HG03159 (cell line): Measurements from ENCODE around the gene DPYD.

ENCODE experiments used
- ATAC-seq: cut with Tn5 transposase; IDR thresholded peaks from one replicate; pipeline ENCODE4 v1.9.1; 2021; ENCODE audit warnings: mild to moderate bottlenecking, moderate library complexity; ENCODE audit not compliant: unreplicated experiment

The DPYD gene

DNA sequence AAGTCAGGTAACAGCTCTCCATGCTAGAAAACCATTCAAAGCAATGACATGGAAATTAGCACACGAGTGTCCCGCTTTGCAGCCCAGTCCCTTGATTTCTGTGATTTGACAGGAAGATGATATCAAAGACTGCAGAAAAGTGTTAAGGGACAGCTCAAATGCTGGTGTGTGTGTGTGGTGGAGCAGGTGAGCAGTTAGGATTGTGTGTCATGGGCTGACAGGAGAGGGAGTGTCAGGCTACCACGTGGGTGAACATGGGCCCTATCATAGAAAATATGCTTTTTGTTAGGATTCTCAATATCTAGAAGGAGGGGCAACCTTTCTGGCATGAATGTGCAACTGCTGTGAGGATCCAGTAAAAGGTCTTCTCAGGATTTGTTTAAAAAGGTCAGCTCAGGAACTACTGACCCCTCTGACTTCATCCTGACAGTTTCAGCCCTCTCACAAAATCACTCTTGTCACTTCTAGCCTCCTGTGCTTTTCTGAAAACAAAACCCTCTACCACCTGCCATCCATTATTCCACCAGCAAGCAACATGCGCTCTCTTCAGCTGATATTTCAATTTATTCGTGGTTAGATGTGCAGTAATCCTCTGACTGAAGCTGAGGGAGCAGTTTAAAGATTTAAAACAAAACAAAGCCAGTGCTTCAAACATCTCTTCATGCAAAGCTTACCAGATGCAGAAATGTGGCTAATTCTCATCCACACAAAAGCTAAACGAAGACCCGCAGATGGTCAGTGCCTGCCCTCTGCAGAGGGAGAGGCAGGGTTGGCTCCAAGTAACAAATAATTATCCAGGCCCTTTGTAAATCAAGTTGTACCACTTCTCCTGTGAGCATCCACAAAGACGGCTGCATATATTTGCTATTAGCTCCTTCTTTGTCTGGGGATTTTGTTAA, 801.3 kb downstream of the DPYD start:
- no peak for ATAC-seq

DNA sequence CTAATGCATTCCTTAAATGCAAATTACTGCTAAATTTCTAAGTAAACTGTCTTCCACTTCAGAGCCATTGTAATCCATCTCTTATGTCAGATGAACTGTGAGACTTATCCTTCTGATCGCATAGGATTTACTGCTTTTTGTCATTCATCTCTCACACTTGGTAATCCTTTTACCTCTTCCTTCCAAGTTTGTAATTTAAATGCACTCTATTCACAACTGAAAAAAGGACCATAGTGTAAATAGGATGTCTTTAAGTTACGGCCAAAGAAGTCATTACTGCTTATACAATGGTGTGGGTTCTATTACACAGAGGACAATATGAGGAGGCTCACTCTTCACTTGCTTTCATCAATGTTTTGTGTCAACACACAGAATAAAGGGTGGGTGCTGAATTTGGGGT, 806.0 kb downstream of the DPYD start:
- no peak for ATAC-seq

DNA sequence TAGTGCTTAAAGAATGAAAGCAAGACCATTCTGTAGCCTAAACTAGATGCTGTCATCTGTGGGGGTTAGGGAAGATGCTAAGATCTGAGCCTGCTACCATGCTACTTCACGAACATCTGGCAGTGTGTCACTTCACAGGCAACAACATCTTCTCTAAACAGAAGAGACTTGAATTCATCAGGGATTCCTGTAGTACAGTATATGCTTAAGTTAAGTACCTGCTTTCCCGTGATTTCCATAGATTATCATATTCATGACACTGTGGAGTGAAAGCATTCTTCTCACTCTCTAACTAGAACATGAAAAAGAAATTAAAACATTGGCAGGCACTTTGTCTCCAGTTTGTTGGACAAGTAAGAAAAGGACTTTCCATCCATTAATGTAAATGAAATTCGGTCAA, 808.4 kb downstream of the DPYD start:
- no peak for ATAC-seq

DNA sequence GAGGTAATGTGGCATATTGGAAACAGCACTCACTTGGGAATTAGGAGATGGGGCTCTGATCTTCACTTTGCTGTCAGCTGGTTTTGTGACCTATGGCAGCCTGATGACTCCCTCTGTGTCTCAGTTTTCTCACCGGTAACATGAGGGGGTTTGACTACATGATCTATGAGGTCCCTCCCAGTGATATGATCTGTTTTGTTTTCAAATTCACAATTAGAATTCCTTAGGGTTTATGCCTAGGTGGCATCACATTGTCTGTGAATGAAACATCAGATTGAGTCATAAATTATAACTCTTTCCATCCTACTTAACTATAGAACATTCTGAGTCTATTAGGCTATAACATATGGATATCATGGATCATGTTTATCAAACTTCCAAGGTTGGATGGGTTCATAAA, 812.7 kb downstream of the DPYD start:
- no peak for ATAC-seq

DNA sequence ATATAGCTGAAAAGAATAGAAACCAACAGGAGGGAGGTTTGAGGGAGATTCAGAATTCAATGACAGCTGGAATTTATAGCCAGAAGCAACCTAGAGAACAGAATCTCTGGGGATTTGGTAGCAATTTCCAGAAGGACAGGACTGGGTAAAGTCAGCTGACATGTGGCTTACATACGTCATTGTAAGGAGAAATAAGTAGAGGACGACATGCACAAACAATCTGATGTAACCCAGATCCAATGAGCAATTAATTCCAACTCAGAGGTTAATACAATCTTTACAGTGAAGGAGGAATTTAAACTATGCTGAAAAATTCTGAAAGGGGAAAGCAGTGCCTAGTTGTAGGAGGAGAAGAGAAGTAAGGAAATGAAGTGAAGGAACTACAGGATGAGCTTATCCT, 815.3 kb downstream of the DPYD start:
- ATAC-seq, result no peak

DNA sequence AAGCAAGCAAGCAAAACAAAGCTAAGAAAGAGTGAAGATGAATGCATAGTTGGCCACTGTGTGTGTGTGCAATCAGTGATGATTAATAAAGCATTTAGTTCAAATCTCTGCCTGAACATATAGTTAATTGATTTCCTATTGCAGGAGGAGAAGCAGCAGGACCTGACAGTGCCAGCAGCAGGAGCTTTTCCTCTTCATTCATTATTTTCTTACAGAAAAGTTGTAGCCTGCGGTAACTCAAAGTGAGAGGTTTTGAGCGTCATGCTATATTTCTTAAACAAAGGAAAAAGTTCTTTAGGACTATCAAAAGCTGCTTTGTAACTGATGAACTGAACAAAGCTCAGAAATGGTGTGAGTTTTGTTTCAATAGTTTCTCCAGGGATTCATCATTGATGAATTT, 819.3 kb downstream of the DPYD start:
- no peak for ATAC-seq

DNA sequence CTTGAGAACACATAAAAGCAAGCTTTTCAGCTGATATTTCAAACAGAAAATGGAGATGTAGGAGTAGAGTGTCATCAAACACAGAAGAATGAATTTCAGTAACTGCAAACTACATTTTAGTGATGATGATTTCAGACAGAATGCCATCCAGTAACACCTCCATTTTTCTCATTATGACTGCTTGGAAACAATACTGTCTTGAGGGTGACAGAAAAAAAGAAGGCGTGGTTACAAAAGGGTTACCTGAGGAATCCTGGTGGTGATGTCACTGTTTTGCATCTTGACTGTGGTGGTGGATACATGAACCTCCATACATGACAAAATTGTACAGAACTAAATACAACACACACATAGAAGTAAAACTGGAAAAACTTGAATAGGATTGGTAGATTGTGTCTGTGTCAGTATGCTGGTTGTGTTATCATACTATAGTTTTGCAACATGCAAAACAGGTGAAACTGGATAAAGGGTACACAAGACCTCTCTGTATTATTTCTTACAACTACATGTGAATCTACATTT, 823.4 kb downstream of the DPYD start:
- ATAC-seq, result no peak

DNA sequence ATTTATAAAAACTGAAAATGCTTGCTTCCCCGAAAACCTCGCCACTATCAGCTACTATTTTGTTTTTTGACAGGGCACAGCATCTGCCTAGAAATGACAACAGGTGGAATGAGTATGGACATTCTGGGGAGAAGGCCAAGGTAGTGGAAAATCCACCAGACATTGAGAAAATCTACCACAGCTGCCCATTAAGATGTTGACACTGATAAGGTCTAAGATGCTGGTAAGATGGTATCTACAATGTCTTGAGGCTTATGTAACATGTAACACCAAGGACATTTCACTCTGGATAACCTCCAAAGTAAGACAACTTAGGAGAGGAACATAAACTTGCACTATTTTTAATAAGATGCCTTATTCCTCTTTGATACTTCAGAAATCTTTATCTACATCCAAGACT, 825.1 kb downstream of the DPYD start:
- no peak for ATAC-seq

DNA sequence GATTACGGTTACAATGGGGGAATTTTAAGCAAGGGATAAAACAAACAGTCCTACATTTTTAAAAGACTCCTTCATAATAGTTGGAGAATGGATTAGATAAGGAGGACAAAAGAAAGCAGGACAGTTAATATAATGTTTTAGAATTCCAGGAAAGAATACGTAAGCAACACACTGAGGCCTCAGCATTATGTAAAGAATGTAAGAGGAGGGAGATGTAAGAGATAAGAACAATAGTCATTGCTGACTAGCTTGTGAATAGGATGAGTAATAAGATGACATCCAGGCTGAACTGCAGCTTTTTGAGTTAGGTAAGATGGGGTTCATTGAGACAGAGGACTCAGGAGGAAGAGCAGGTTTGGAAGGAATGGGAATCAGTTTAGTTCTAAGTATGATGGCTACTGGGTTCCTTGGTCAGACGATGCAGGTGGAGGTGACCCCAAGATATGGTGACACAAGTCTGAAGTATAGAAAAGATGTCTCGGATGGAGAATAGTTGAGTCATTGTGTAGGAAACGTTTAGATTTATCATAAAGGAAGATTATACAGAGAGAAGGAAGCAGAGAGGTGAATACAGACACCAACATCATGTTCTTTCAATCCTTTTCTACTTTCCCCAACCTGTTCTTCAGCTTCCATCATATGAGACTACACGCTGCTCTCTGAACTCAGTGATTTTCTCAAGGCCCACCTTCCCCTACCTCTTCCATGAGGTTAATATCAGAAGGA, 826.4 kb downstream of the DPYD start:
- no peak for ATAC-seq

DNA sequence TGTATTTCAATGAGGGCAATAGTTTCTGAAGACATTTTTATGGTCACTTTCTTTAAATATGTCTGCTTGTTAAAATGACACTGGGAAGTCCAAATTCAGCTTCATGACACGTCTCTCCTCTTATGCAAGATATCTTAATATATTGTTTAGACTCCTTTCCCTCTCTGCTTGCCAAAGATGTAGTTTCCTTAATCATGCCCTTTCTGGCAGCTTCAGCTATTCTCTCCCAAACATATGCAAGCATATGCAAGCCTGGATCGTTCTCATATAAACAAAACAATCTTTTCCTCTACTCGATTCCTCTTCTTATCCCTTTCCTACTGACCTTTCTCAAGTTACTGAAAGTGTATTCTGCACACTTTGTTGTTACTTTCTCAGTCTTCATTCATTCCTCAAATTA, 827.1 kb downstream of the DPYD start:
- ATAC-seq, result no peak

DNA sequence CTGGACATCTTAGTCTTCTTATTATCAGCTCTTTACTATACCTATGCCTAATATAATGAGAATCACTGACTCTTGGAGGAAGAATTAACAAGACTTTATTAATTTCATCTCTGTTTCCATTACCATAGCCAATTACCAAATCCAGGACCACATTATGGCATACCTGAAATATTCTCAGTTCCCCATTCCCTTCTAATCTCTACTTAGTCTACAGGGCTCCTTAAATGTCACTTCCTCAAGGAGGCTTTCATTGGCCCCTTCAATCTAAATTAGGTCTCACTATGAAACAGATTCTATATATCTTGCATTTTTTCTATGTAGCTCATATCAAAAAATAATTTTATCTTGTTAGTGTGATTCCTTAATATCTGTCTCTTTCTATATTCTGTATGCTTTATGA, 828.0 kb downstream of the DPYD start:
- no peak for ATAC-seq

DNA sequence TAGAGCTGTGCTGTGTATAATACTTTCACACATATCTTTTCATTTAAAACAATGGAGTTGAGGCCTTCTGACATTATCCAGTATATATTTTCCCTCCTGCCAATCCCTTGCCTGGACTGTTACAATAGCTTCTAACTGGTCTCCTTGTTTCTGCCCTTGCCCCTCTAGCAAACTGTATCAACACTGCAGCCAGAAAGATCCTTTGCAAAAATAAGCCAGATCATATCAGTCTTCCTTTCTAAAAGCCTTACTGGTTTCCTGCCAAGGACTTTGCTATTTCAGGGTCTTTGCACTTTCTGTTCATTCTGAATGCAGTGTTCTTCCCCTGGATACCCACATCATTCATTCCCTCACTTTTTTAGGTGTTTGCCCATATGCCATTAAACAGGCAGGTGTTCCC, 829.2 kb downstream of the DPYD start:
- no peak for ATAC-seq

DNA sequence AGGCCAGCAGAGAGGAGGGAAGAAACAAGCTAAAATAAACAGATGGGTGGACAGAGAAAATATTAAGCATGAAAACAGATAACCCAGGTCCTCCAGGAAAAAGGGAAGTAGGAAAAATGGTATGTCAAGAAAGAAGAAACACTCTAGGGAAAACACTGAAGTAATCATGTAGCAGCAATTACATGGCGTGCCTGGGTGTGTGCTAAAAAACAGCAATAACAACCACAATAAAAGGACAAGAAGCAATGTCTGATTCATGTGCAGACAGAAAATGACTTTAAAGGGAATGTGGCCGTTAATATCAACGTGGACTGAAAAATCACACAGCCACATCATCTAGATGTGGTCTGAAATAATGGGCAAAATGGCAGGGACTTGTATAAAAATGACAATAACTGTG, 829.6 kb downstream of the DPYD start:
- ATAC-seq, result no peak

DNA sequence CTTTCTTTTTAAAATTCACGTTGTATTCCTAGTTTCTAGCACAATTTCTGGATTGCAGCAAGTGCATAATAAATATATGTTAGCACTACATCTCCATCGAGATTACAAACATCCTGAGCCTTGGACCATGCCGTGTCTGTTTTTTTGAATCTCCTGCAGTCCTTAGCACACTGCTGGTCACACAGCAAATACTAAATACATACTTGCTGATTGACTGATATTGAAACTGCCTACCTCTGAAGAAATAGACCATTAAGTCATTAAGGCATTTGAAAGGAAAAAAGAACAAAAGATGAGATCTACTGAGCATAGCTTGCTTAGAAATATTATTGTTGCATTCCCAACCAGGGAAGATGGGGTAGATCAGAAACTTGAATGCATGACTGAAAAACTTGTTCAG, 830.1 kb downstream of the DPYD start:
- ATAC-seq, result no peak

DNA sequence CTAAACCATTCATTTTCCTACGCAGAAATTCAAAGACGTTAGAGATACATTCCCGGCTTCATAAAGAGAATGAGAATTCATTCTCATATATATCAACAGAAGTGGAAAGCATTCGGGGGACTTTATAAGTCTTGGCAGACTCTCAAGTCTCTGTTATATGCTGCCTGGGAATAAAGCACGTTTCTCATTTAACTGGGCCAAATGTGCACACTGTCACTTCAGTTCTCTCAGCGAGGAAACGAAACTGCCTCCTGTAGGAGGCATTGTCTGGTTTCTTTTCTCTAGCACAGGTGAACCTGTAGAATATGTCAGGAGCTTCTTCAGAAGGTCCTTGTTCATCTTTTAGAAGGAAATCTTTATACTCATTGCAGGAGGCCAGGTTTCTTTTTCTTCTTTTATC, 831.7 kb downstream of the DPYD start:
- no peak for ATAC-seq

DNA sequence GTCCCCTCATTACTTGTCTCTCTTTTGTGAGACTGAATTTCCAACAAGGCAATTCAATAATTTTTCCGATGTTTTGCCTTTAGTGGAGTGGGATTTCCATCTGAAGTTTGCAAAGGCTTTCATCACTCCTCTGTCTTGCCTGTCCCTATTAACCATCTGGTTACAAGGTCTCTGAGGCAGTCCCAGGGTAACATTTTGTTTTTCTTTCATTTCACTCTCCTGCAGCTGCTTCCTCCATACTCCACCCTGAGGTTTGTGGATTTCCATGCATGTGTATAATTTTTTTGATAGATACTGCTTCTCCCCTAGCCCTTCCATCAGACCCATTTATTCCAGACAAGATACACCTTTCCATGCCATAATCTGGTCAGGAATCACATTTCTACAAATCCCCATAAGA, 832.4 kb downstream of the DPYD start:
- ATAC-seq, result no peak

DNA sequence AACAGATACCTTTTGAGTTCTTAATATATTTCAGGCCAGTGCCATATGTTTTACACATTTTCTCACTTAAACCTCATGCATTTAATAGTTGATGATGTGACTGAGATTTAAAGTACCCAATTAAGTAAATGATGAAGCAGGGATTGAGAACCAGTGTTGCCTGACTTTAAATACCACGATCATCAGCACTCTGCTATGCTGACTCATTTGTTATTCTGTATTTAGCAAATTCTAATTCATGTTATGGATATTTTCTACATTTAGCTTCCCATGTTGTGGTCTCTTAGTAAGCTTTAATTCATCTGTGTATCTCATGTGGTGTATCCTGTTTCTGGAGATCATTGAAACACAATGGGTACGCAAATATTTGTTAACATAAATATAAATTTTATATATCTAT, 836.3 kb downstream of the DPYD start:
- ATAC-seq, result no peak

DNA sequence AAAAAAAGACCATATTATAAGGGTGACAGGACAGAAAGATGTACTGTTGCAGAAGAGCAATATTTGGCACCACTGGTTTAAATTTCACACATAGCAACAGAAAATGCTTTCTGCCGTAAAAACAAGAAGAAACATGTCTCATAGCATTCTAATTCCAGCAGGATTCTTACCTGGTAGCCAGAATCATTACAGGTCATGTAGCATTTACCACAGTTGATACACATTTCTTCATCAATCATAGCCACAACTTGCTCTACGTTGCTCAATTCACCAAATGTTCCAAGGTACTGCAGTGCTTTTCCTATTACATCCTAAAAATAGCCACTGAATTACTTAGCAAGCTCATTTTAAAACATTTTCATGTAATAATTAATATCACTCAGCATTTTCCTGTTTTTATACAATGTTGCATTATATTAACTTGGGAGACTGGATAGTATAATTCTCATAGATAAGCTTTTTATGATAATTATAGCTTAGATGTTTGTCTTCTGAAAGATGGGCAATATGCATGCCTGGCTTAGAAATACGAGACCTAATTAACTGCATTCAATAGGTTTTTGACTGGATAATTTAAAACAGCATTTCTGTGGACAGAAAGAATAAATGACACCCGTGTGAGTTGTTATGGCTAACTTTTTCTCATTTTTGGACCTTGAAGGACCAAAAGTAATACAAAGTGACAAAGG, 838.5 kb downstream of the DPYD start:
- no peak for ATAC-seq

DNA sequence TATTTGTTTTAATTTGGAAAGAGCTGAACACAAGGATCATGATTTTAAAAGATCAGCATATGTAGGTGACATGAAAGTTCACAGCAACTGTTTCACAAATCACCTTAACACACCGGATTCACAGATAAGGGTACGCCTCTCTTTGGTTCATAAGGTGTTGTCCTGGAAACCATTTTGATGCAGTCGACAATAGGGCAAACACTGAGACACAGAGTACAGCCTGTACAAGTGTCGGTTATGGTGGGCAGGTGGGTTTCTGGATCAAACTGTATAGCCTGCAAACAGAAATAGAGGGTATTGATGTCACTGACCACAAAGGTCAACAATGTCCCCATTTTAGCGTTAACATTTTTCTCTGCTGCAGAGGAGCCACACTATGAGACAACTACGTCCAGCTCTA, 842.0 kb downstream of the DPYD start:
- no peak for ATAC-seq

DNA sequence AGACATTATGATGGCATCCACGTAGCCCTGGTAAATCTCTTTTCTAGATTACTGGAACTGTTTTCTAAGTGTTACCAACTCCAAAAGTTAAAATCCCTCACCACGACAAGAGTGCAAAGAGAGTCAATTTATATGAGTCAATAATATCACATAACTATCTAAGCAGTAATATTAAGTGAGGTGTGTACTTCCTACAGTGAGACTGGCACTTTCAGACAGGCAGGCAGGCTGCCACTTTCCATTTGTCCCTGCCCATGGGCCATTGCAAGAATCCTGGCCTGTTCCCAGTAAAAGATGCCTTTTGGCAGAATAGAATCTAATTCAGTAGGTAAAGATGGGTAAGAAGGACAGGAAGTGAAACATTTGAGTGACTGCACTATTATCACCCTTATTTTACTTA, 843.6 kb downstream of the DPYD start:
- ATAC-seq, result no peak

DNA sequence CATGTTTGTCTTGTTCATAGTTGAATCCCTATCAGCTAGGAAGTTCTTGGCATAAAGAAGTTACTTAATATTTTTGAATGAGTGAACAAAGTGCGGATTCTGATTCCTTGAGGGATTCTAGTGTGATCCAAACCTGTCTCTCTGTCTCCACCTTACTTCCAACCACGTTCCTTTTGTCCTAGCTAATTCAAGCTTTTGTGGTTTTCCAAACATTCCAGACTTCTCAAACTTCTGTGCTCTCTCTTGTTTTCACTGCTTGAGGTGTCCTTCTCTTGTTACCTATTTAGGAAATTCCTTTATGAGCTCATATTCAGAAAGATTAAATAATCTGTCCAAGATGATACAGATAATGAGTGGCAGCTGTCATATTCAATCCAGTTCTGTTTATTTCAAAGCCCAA, 846.1 kb downstream of the DPYD start:
- no peak for ATAC-seq

DNA sequence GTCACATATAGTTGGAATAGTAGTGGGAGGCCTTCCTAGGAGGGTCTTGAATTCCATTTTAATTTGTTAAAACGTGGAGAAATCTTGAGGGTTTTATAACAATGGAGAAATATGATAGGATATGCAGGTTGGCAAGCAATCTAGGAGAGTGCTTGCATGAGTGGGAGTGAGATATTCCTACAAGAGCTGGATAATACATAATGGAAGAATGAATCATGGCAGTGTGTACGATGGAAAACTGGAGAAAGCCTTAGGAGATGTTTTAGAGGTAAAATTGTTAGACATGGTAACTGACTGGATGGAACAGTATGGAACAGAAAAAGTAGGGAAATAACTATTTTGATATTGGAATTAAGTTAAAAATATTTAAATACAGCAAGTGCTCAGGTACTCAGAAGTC, 846.9 kb downstream of the DPYD start:
- no peak for ATAC-seq
